GM12878 (cell line): ENCODE data around the gene NOL8. TPM values are rescaled to one million over a fixed set of nuclear protein-coding genes. Genes with fewer than 3 reads are reported as not detected.
A peak's percentile ranks its signal among the peaks of the same experiment; 100 is the strongest.

Experiments
- ATAC-seq: fragments of 200-7000 bp; cut with Tn5 transposase; 3 replicates; pipeline ENCODE4 v1.9.1; 2020; ENCODE audit warnings: mild to moderate bottlenecking, moderate library complexity
- BruUV-seq: library from RNA; stranded (reverse); fragments of 400-500 nt; replicated peaks from 2 replicates; lab custom pipeline; 2021; lab: Mats Ljungman, UMichigan
- CTCF ChIA-PET: fragments of 300-600 bp; sonication (Branson Sonifier 250); formaldehyde crosslinking; extraction: SDS; loops from one replicate; lab custom pipeline; 2021; ENCODE audit warnings: inconsistent platforms; lab: Yijun Ruan, JAX
- POLR2A ChIA-PET: fragments of 350-600 bp; formaldehyde crosslinking; extraction: SDS; loops from one replicate; lab custom pipeline; 2021; ENCODE audit warnings: inconsistent platforms; lab: Charles Lee
- RAD21 ChIA-PET: fragments of 300-600 bp; sonication (Branson Sonifier 250); formaldehyde crosslinking; loops from one replicate; lab custom pipeline; 2023; ENCODE audit warnings: antibody characterized with exemption; ENCODE audit not compliant: unreplicated experiment; lab: Charles Lee
- SMC1A ChIA-PET: fragments of 300-600 bp; sonication (Branson Sonifier 250); formaldehyde crosslinking; loops from one replicate; lab custom pipeline; 2023; ENCODE audit not compliant: unreplicated experiment, uncharacterized antibody; lab: Charles Lee
- DNase-seq: peaks from one replicate; pipeline ENCODE4 v3.0.0-alpha.2; 2011; ENCODE audit warnings: low read depth, low spot score
- FAIRE-seq: peaks from 3 replicates; lab custom pipeline; 2011; peaks lifted over from hg19 to GRCh38; lab: Jason Lieb, UNC
- H2AFZ ChIP-seq: 2 replicates; pipeline ENCODE4 v1.6.0; 2011; ENCODE audit warnings: low read depth, low read length, control low read depth; ENCODE audit not compliant: control insufficient read depth
- H3K27ac ChIP-seq: 2 replicates; pipeline ENCODE4 v1.5.1; 2011; ENCODE audit warnings: control low read depth; ENCODE audit not compliant: control insufficient read depth, insufficient read depth
- H3K27me3 ChIP-seq, 2 experiments: replicated peaks in 1 of 2; 2 replicates each; pipeline versions ENCODE4 v1.6.0 to v1.6.1; 2011; ENCODE audit warnings: low read length in 1 of 2; ENCODE audit not compliant: control insufficient read depth in 2 of 2, insufficient read depth in 2 of 2
- H3K36me3 ChIP-seq, 2 experiments: 2 replicates each; pipeline ENCODE4 v1.5.1; 2011; ENCODE audit warnings: low read length in 1 of 2; ENCODE audit not compliant: control insufficient read depth in 2 of 2, insufficient read depth in 2 of 2
- H3K4me1 ChIP-seq: 2 replicates; pipeline ENCODE4 v1.6.1; 2011; ENCODE audit warnings: mild to moderate bottlenecking, low read length, moderate library complexity, mixed read lengths; ENCODE audit not compliant: control insufficient read depth, insufficient read depth
- H3K4me2 ChIP-seq: 2 replicates; pipeline ENCODE4 v1.6.0; 2011; ENCODE audit warnings: control low read depth; ENCODE audit not compliant: control insufficient read depth, insufficient read depth
- H3K4me3 ChIP-seq: fragments of 200-600 bp; sonication (generic); 2 replicates; pipeline ENCODE4 v1.5.1; 2016
- H3K79me2 ChIP-seq: 2 replicates; pipeline ENCODE4 v1.6.0; 2011; ENCODE audit warnings: low read length; ENCODE audit not compliant: control insufficient read depth, insufficient read depth
- H3K9ac ChIP-seq: 2 replicates; pipeline ENCODE4 v1.8.0; 2011; ENCODE audit warnings: low read length, control low read depth, mixed read lengths; ENCODE audit not compliant: control insufficient read depth, insufficient read depth
- H3K9me3 ChIP-seq: replicated peaks from 3 replicates; pipeline ENCODE4 v1.5.1; 2011; ENCODE audit warnings: mild to moderate bottlenecking, low read length; ENCODE audit not compliant: control insufficient read depth, insufficient read depth
- H4K20me1 ChIP-seq: 2 replicates; pipeline ENCODE4 v1.6.0; 2011; ENCODE audit not compliant: control insufficient read depth, insufficient read depth
- BHLHE40 ChIP-seq, 2 experiments: fragments of 450-650 bp in 1 of 2; IDR thresholded peaks; 2 replicates each; pipeline ENCODE4 v1.6.1; 2011 to 2017; ENCODE audit warnings: low read depth in 2 of 2, borderline replicate concordance in 1 of 2, improper control_type of control experiment in 1 of 2, low read length in 1 of 2, mild to moderate bottlenecking in 1 of 2
- EED ChIP-seq: sonication (generic); IDR thresholded peaks from 2 replicates; pipeline ENCODE4 v1.6.1; 2016; ENCODE audit warnings: antibody characterized with exemption, low read depth
- ELK1 ChIP-seq: IDR thresholded peaks from 2 replicates; pipeline ENCODE4 v1.6.1; 2012; ENCODE audit warnings: low read depth, low read length, improper control_type of control experiment
- GABPA ChIP-seq: IDR thresholded peaks from 2 replicates; pipeline ENCODE4 v1.6.1; 2014; ENCODE audit warnings: antibody characterized with exemption, low read depth, mild to moderate bottlenecking, inconsistent platforms
- JUNB ChIP-seq: IDR thresholded peaks from 2 replicates; pipeline ENCODE4 v1.6.1; 2016; ENCODE audit warnings: antibody characterized with exemption, mild to moderate bottlenecking
- MLLT1 ChIP-seq: fragments of 450-650 bp; IDR thresholded peaks from 2 replicates; pipeline ENCODE4 v1.6.1; 2016; ENCODE audit warnings: mild to moderate bottlenecking
- NFYB ChIP-seq: IDR thresholded peaks from 2 replicates; pipeline ENCODE4 v1.6.1; 2011; ENCODE audit warnings: low read depth, mild to moderate bottlenecking, low read length, improper control_type of control experiment, moderate library complexity; ENCODE audit not compliant: insufficient read depth
- SKIL ChIP-seq: fragments of 450-650 bp; IDR thresholded peaks from 2 replicates; pipeline ENCODE4 v1.6.1; 2017; ENCODE audit warnings: mild to moderate bottlenecking, low read depth, inconsistent platforms; ENCODE audit not compliant: poor library complexity, severe bottlenecking
- SP1 ChIP-seq: IDR thresholded peaks from one replicate; pipeline ENCODE4 v1.6.1; 2011; ENCODE audit warnings: low read depth, low read length
- YY1 ChIP-seq: IDR thresholded peaks from 2 replicates; pipeline ENCODE4 v1.6.1; 2011; ENCODE audit warnings: low read depth, mild to moderate bottlenecking, low read length
- ZBTB4 ChIP-seq: fragments of 450-650 bp; formaldehyde crosslinking; IDR thresholded peaks from 2 replicates; pipeline ENCODE4 v1.4.0; 2022; ENCODE audit warnings: mild to moderate bottlenecking, moderate library complexity
- WGBS: methylation state at CpG from one replicate; pipeline ENCODE4 v1.1.6; 2016; ENCODE audit warnings: low lambda C conversion rate; ENCODE audit not compliant: insufficient replicate concordance, insufficient coverage; ENCODE audit errors: missing lambda C conversion rate; 5-methylcytosine and 5-hydroxymethylcytosine counted together
- in situ Hi-C: fragments of 300-500 bp; cut with MboI; formaldehyde crosslinking; loops from 9 replicates; pipeline ENCODE4 v1.14.3; 2018; ENCODE audit warnings: mixed read lengths
- intact Hi-C: fragments of 100-400 bp; cut with micrococcal nuclease; formaldehyde crosslinking; loops from one replicate; pipeline ENCODE4 v1.14.2; 2022; ENCODE audit not compliant: unreplicated experiment
- polyA plus RNA-seq, 11 experiments: library from polyadenylated mRNA; depleted of rRNA in 4 of 11; unstranded in 6 of 11; stranded (reverse) in 5 of 11; fragments of >200 nt; fragmentation: Nextera tagmentation in 4 of 11; fragmentation: Illumina TruSeq in 1 of 11; extraction: Ambion mirVana in 4 of 11; extraction: Trizol in 1 of 11; gene quantifications; 1 replicate in 1 of 11; 2 replicates in 10 of 11; pipeline versions ENCODE4 v1.2.1 to v1.2.3, GENCODE V29; 2011 to 2016; ENCODE audit warnings: inconsistent platforms in 2 of 11, missing spikeins in 2 of 11, low read depth in 1 of 11
- total RNA-seq, 4 experiments: library from RNA; depleted of rRNA in 3 of 4; stranded (reverse); fragments of >200 nt in 3 of 4; fragmentation: Illumina TruSeq in 1 of 4; extraction: Trizol in 1 of 4; gene quantifications; 2 replicates each; pipeline versions ENCODE4 v1.2.1 to v1.2.3, GENCODE V29; 2013 to 2021
- TF ChIP-seq, protein P1 (sequence below): IDR thresholded peaks from 2 replicates; pipeline ENCODE4 v1.6.1; 2011; ENCODE audit warnings: low read depth, mild to moderate bottlenecking, low read length, moderate library complexity, borderline replicate concordance; ENCODE audit errors: extremely low read depth

NOL8 gene
- total and polyA plus RNA-seq, 10 of the 15 experiments (the other 5 are each of a cell fraction or from before 2014, with no cell fraction given): 33.6 to 58.6 (median 49.2) TPM

DNA sequence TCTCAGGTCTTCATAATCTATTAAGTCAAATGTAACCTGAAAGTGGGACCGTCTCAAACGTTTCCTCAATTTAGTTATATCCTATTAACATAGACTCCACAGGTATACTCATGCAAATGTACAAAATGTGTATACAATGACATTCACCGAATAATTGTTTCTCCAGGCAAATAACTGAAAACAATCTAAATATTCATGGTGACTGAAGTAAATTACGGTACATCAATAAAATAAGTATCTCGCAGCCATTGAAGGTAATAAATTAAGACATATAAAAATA, 32.1 kb downstream of the NOL8 start:
- no peak overlapping the region for H2AFZ ChIP-seq
- no peaks in the 10 kb centered on the region for H3K27me3 ChIP-seq
- peak overlapping the region; percentile 81 for H3K4me3 ChIP-seq
- H3K4me2 ChIP-seq: peak overlapping the region; percentile 97
- peak overlapping the region; percentile 88 for H3K9ac ChIP-seq
- peak overlapping the region; percentile 71 for H3K27ac ChIP-seq
- no peak for FAIRE-seq
- H3K79me2 ChIP-seq: peaks cover 64% of the 10 kb centered on the region
- 4% methylated on average over 5 of the region's 5 CpGs for WGBS
- H3K36me3 ChIP-seq: peaks cover 0 to 8% of the 10 kb centered on the region in 2 experiments; a peak in 3 of 4 replicates
- in situ Hi-C loops (no loop called here), intact Hi-C loops (no loop called here)
- no peaks in the 10 kb centered on the region for H4K20me1 ChIP-seq
- H3K4me1 ChIP-seq: peaks cover 14% of the 10 kb centered on the region
- RAD21 ChIA-PET: no interaction called here
- H3K9me3 ChIP-seq: no peaks in the 10 kb centered on the region
- CTCF ChIA-PET: interaction anchor here (0.7 kb wide), 1 partner anchor 154 kb away, joined by 3 read pairs; no protein-coding TSS in a partner anchor
- BruUV-seq: TSS peak; percentile 66
- SMC1A ChIA-PET: no interaction called here
- no peak for ATAC-seq
- no peak for DNase-seq
- POLR2A ChIA-PET: interaction anchor here (3.4 kb wide), 1 partner anchor 33 kb away, joined by 9 read pairs; the partner anchor contains the start of genes CENPP and NOL8
- TF ChIP-seq YY1 (no peak), SP1 (no peak), ZBTB4 (CRISPR knock-in tag) (no peak), BHLHE40 (IDR thresholded peaks at IDR 0.05; ENCODE audit: borderline replicate concordance in 1 of 2, low read depth in 2 of 2, low read length in 1 of 2) (no peak), SKIL (no peak), NFYB (no peak), EED (no peak), GABPA (no peak), JUNB (no peak), ELK1 (no peak), MLLT1 (no peak)
- TF ChIP-seq, protein P1, sequence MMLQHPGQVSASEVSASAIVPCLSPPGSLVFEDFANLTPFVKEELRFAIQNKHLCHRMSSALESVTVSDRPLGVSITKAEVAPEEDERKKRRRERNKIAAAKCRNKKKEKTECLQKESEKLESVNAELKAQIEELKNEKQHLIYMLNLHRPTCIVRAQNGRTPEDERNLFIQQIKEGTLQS: no peak
